Adrenal gland (tissue), 5 donors: ENCODE measurements around the gene PMP22.

ENCODE experiments used
- POLR2A ChIP-seq, 2 donors: fragments of 450-650 bp; IDR thresholded peaks; one replicate each; pipeline ENCODE4 v1.6.1; 2017; ENCODE audit warnings: antibody characterized with exemption in 2 of 2, mild to moderate bottlenecking in 2 of 2, moderate library complexity in 1 of 2
- TF ChIP-seq, protein P1 (sequence below), 6 experiments: fragments of 450-650 bp in 4 of 6; fragments of 200-600 bp in 2 of 6; sonication (generic) in 1 of 6; IDR thresholded peaks; 1 replicate in 5 of 6; 2 replicates in 1 of 6; pipeline versions ENCODE4 v1.5.1 to v1.8.0; 2016 to 2021; ENCODE audit warnings: antibody characterized with exemption in 6 of 6, mild to moderate bottlenecking in 2 of 6, moderate library complexity in 1 of 6
- donor health status: DM: no; HTN: no; CAD: no.

DNA sequence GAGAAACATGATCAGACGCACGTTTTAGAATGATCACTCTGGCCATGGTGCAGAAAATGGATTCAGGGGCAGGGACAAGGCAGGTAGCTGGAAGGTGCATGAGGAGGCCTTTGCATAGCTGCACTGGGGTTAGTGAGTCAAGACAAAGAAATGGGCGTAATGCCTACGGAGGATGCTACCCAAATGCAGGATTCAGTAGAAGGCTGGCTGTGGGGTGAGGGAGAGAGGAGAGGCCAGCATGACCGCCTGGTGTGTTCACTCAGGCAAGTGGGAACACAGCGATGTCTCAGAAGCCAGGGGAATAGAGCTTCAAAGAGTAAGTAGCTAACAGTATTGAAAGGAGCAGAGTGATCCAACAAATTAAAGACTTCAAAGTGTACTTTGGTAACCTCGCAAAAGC is 31.2 kb downstream of the PMP22 start:
- TF ChIP-seq POLR2A (IDR thresholded peaks at IDR 0.05) = no peak
- TF ChIP-seq, protein P1, sequence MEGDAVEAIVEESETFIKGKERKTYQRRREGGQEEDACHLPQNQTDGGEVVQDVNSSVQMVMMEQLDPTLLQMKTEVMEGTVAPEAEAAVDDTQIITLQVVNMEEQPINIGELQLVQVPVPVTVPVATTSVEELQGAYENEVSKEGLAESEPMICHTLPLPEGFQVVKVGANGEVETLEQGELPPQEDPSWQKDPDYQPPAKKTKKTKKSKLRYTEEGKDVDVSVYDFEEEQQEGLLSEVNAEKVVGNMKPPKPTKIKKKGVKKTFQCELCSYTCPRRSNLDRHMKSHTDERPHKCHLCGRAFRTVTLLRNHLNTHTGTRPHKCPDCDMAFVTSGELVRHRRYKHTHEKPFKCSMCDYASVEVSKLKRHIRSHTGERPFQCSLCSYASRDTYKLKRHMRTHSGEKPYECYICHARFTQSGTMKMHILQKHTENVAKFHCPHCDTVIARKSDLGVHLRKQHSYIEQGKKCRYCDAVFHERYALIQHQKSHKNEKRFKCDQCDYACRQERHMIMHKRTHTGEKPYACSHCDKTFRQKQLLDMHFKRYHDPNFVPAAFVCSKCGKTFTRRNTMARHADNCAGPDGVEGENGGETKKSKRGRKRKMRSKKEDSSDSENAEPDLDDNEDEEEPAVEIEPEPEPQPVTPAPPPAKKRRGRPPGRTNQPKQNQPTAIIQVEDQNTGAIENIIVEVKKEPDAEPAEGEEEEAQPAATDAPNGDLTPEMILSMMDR (IDR thresholded peaks at IDR 0.05) = no peak
